K562 (cell line): ENCODE measurements around the gene MYO1A. TPM values are rescaled to one million over a fixed set of nuclear protein-coding genes. Genes with fewer than 3 reads are reported as not detected.
A peak's percentile ranks its signal among the peaks of the same experiment; 100 is the strongest.

Source experiments
- ATF2 ChIP-seq: sonication (generic); formaldehyde crosslinking; IDR thresholded peaks from 2 replicates; pipeline ENCODE4 v1.8.1; 2022; ENCODE audit warnings: missing genetic modification reagents
- CHD4 ChIP-seq: fragments of 200-600 bp; sonication (generic); IDR thresholded peaks from 3 replicates; pipeline ENCODE4 v1.6.1; 2012; ENCODE audit warnings: low read depth, mild to moderate bottlenecking, mixed read lengths, low read length, inconsistent platforms; ENCODE audit not compliant: insufficient read depth, insufficient replicate concordance, poor library complexity, severe bottlenecking
- CREB1 ChIP-seq, 2 experiments: sonication (generic) in 1 of 2; formaldehyde crosslinking in 1 of 2; IDR thresholded peaks; 2 replicates each; pipeline versions ENCODE4 v1.6.1 to v1.8.0; 2012 to 2022; ENCODE audit warnings: inconsistent platforms in 1 of 2, mild to moderate bottlenecking in 1 of 2, missing genetic modification reagents in 1 of 2, moderate library complexity in 1 of 2
- E2F8 ChIP-seq: fragments of 450-650 bp; IDR thresholded peaks from 2 replicates; pipeline ENCODE4 v1.7.1; 2018; ENCODE audit warnings: mild to moderate bottlenecking, low read depth; ENCODE audit not compliant: partially characterized antibody
- ESRRA ChIP-seq: fragments of 450-650 bp; IDR thresholded peaks from 2 replicates; pipeline ENCODE4 v1.6.1; 2014; ENCODE audit warnings: low read depth, mild to moderate bottlenecking, moderate library complexity, borderline replicate concordance
- FOXM1 ChIP-seq, 2 experiments: fragments of 450-650 bp in 1 of 2; sonication (generic) in 1 of 2; formaldehyde crosslinking in 1 of 2; IDR thresholded peaks; 2 replicates each; pipeline versions ENCODE4 v1.6.1 to v1.9.0; 2017 to 2022; ENCODE audit warnings: low read depth in 2 of 2, mild to moderate bottlenecking in 2 of 2, missing genetic modification reagents in 1 of 2, moderate library complexity in 1 of 2
- ID3 ChIP-seq, 2 experiments: fragments of 250-450 bp in 1 of 2; fragments of 450-650 bp in 1 of 2; sonication (Bioruptor Pico) in 1 of 2; IDR thresholded peaks; 2 replicates each; pipeline versions ENCODE4 v1.6.1 to v1.8.0; 2016 to 2021; ENCODE audit warnings: mild to moderate bottlenecking in 2 of 2, moderate library complexity in 2 of 2, missing compliant biosample characterization in 1 of 2, missing genetic modification characterization in 1 of 2
- MYC ChIP-seq, 2 experiments: fragments of 250-450 bp in 1 of 2; sonication (Bioruptor Pico) in 1 of 2; IDR thresholded peaks; 2 replicates each; pipeline versions ENCODE4 v1.5.1 to v1.6.1; 2012 to 2021; ENCODE audit warnings: low read depth in 2 of 2, borderline replicate concordance in 1 of 2, improper control_type of control experiment in 1 of 2, low read length in 1 of 2, mild to moderate bottlenecking in 1 of 2, moderate library complexity in 1 of 2
- NFIC ChIP-seq: fragments of 450-650 bp; IDR thresholded peaks from 2 replicates; pipeline ENCODE4 v1.6.1; 2017; ENCODE audit warnings: mild to moderate bottlenecking, inconsistent platforms
- RBM39 ChIP-seq: fragments of 200-400 bp; formaldehyde crosslinking; optimal IDR thresholded peaks from 2 replicates; pipeline ENCODE3; 2018; ENCODE audit warnings: low read depth, low read length
- SAFB2 ChIP-seq: fragments of 200-400 bp; formaldehyde crosslinking; IDR thresholded peaks from 2 replicates; pipeline ENCODE4 v1.6.1; 2018; ENCODE audit warnings: borderline replicate concordance, low read length, low read depth, moderate library complexity; ENCODE audit not compliant: severe bottlenecking
- SNAPC5 ChIP-seq: fragments of 250-450 bp; sonication (Bioruptor Pico); IDR thresholded peaks from 2 replicates; pipeline ENCODE4 v1.8.0; 2021; ENCODE audit warnings: moderate library complexity, mild to moderate bottlenecking, inconsistent platforms
- SREBF1 ChIP-seq: fragments of 150-350 bp; IDR thresholded peaks from 2 replicates; pipeline ENCODE4 v1.6.1; 2014; ENCODE audit warnings: antibody characterized with exemption, low read depth, low read length, borderline replicate concordance
- SRSF7 ChIP-seq: fragments of 200-400 bp; formaldehyde crosslinking; optimal IDR thresholded peaks from 2 replicates; pipeline ENCODE3; 2017; ENCODE audit warnings: mild to moderate bottlenecking, low read depth, low read length
- ZFP91 ChIP-seq: sonication (generic); formaldehyde crosslinking; IDR thresholded peaks from 2 replicates; pipeline ENCODE4 v1.8.0; 2022; ENCODE audit warnings: mild to moderate bottlenecking, missing genetic modification reagents
- ZNF232 ChIP-seq: sonication (generic); formaldehyde crosslinking; IDR thresholded peaks from 2 replicates; pipeline ENCODE4 v1.8.0; 2022; ENCODE audit warnings: mild to moderate bottlenecking, missing genetic modification reagents
- ZNF778 ChIP-seq: fragments of 450-650 bp; formaldehyde crosslinking; IDR thresholded peaks from 2 replicates; pipeline ENCODE4 v1.4.0; 2020; ENCODE audit warnings: mild to moderate bottlenecking, moderate library complexity
- polyA plus RNA-seq, 8 experiments: library from polyadenylated mRNA; depleted of rRNA in 4 of 8; stranded (reverse) in 5 of 8; unstranded in 3 of 8; fragments of >200 nt; fragmentation: Nextera tagmentation in 2 of 8; fragmentation: Illumina TruSeq in 1 of 8; extraction: Ambion mirVana in 2 of 8; extraction: Trizol in 1 of 8; gene quantifications; 2 replicates each; pipeline versions ENCODE4 v1.2.1 to v1.2.3, GENCODE V29; 2011 to 2014; ENCODE audit warnings: inconsistent platforms in 1 of 8, missing spikeins in 1 of 8
- total RNA-seq, 7 experiments: library from RNA; depleted of rRNA in 6 of 7; stranded (reverse); fragments of >200 nt in 6 of 7; fragmentation: Illumina TruSeq in 2 of 7; extraction: Trizol in 2 of 7; gene quantifications; 2 replicates each; pipeline versions ENCODE4 v1.2.1 to v1.2.3, GENCODE V29; 2011 to 2021; ENCODE audit warnings: low replicate concordance in 1 of 7

MYO1A gene
- total and polyA plus RNA-seq, 9 of the 15 experiments (the other 6 are each of a cell fraction or from before 2014, with no cell fraction given) = 0.03 to 0.29 (median 0.14) TPM; not detected in 2

GRCh38 chr12:56991319-56992246 is 58.3 kb downstream of the MYO1A start (continued):
- TF ChIP-seq MYC (IDR thresholded peaks at IDR 0.05; ENCODE audit: low read depth, low read length) (peak; percentile 39; the same call in 1 of the 2 replicates), MYC (CRISPR knock-in tag; IDR thresholded peaks at IDR 0.05; ENCODE audit: borderline replicate concordance, low read depth) (no peak), SREBF1 (no peak), ZNF232 (no peak), SNAPC5 (CRISPR knock-in tag) (no peak), NFIC (peak; percentile 48; the same call in 1 of the 2 replicates), ZFP91 (CRISPR knock-in tag) (no peak), ID3 (CRISPR knock-in tag; IDR thresholded peaks at IDR 0.05) (no peak), ID3 (tag; IDR thresholded peaks at IDR 0.05) (0 out of 2 replicates have a peak, but pooled peaks have one; percentile 22), FOXM1 (IDR thresholded peaks at IDR 0.05; ENCODE audit: low read depth) (no peak), FOXM1 (CRISPR knock-in tag; IDR thresholded peaks at IDR 0.05; ENCODE audit: low read depth) (no peak), SRSF7 (no peak), SAFB2 (no peak), CHD4 (no peak), E2F8 (no peak), RBM39 (no peak), ZNF778 (CRISPR knock-in tag) (no peak), ESRRA (no peak), ATF2 (CRISPR knock-in tag) (no peak), CREB1 (IDR thresholded peaks at IDR 0.05) (no peak), CREB1 (CRISPR knock-in tag; IDR thresholded peaks at IDR 0.05) (no peak)
